ENCODE measurements around the gene FBXO36. TPM values are rescaled to one million over a fixed set of nuclear protein-coding genes. Genes with fewer than 3 reads are reported as not detected.

Gene FBXO36
- total and polyA plus RNA-seq, 2 donors (not counting 1 experiment from before 2014, with no cell fraction given): 3.5 to 5.0 TPM

GRCh38 chr2:230052299-230052698 is 130.0 kb downstream of the FBXO36 start:
- no peak for TF ChIP-seq EZH2 (IDR thresholded peaks at IDR 0.05; ENCODE audit: low read length, missing control alignments)
- TF ChIP-seq, protein P1, sequence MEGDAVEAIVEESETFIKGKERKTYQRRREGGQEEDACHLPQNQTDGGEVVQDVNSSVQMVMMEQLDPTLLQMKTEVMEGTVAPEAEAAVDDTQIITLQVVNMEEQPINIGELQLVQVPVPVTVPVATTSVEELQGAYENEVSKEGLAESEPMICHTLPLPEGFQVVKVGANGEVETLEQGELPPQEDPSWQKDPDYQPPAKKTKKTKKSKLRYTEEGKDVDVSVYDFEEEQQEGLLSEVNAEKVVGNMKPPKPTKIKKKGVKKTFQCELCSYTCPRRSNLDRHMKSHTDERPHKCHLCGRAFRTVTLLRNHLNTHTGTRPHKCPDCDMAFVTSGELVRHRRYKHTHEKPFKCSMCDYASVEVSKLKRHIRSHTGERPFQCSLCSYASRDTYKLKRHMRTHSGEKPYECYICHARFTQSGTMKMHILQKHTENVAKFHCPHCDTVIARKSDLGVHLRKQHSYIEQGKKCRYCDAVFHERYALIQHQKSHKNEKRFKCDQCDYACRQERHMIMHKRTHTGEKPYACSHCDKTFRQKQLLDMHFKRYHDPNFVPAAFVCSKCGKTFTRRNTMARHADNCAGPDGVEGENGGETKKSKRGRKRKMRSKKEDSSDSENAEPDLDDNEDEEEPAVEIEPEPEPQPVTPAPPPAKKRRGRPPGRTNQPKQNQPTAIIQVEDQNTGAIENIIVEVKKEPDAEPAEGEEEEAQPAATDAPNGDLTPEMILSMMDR (conservative IDR thresholded peaks at IDR 0.05 in 1 of 2, IDR thresholded peaks at IDR 0.05 in 1 of 2; ENCODE audit: low read depth in 1 of 2, low read length in 2 of 2): no peak
- no peak overlapping the region for H2AFZ ChIP-seq (ENCODE audit: low read length)
- H3K27ac ChIP-seq (ENCODE audit: insufficient read depth, low read length): no peak overlapping the region
- H4K20me1 ChIP-seq (ENCODE audit: control insufficient read depth, extremely low read depth, insufficient read depth, low read length): no peaks in the 10 kb centered on the region
- H3K36me3 ChIP-seq (ENCODE audit: control insufficient read depth, insufficient read depth, low read length): no peaks in the 10 kb centered on the region
- H3K9ac ChIP-seq (ENCODE audit: insufficient read depth, low read length): no peak overlapping the region
- no peaks in the 10 kb centered on the region for H3K79me2 ChIP-seq (ENCODE audit: control insufficient read depth, insufficient read depth, low read length)
- peak in 1 of 2 donors; percentile 39 for DNase-seq (ENCODE audit: low read depth in 2 of 2)
- no peaks in the 10 kb centered on the region for H3K9me3 ChIP-seq (ENCODE audit: control insufficient read depth, insufficient read depth, low read depth, low read length)
- no peaks in the 10 kb centered on the region for H3K27me3 ChIP-seq (ENCODE audit: control insufficient read depth, insufficient read depth, low read length)
- H3K4me2 ChIP-seq (ENCODE audit: extremely low read depth, insufficient read depth, low read length): no peak overlapping the region
- H3K4me1 ChIP-seq (ENCODE audit: control insufficient read depth, extremely low read depth, insufficient read depth, low read length): no peaks in the 10 kb centered on the region
- no peak overlapping the region for H3K4me3 ChIP-seq (replicated peaks in 1 of 4; ENCODE audit: control extremely low read depth in 1 of 4, insufficient read depth in 1 of 4, low read depth in 3 of 4, low read length in 4 of 4)

- no peak overlapping the region for H3K4me2 ChIP-seq (ENCODE audit: extremely low read depth, insufficient read depth, low read length)
These were observed 131.6 kb downstream of the FBXO36 start for GRCh38 chr2:230053753-230054478.

GRCh38 chr2:230060672-230061293 is 138.5 kb downstream of the FBXO36 start:
- TF ChIP-seq, protein P1 (conservative IDR thresholded peaks at IDR 0.05 in 1 of 2, IDR thresholded peaks at IDR 0.05 in 1 of 2; ENCODE audit: low read depth in 1 of 2, low read length in 2 of 2): no peak
- TF ChIP-seq EZH2 (IDR thresholded peaks at IDR 0.05; ENCODE audit: low read length, missing control alignments): no peak
- H2AFZ ChIP-seq (ENCODE audit: low read length): no peak overlapping the region
- peak in 1 of 2 donors; percentile 57 for DNase-seq (ENCODE audit: low read depth in 2 of 2)
- H3K36me3 ChIP-seq (ENCODE audit: control insufficient read depth, insufficient read depth, low read length): no peaks in the 10 kb centered on the region
- H3K9ac ChIP-seq (ENCODE audit: insufficient read depth, low read length): no peak overlapping the region
- no peak overlapping the region for H3K27ac ChIP-seq (ENCODE audit: insufficient read depth, low read length)
- H4K20me1 ChIP-seq (ENCODE audit: control insufficient read depth, extremely low read depth, insufficient read depth, low read length): no peaks in the 10 kb centered on the region
- H3K9me3 ChIP-seq (ENCODE audit: control insufficient read depth, insufficient read depth, low read depth, low read length): no peaks in the 10 kb centered on the region
- H3K4me1 ChIP-seq (ENCODE audit: control insufficient read depth, extremely low read depth, insufficient read depth, low read length): no peaks in the 10 kb centered on the region
- H3K4me3 ChIP-seq (replicated peaks in 1 of 4; ENCODE audit: control extremely low read depth in 1 of 4, insufficient read depth in 1 of 4, low read depth in 3 of 4, low read length in 4 of 4): no peak overlapping the region
- H3K27me3 ChIP-seq (ENCODE audit: control insufficient read depth, insufficient read depth, low read length): no peaks in the 10 kb centered on the region
- H3K4me2 ChIP-seq (ENCODE audit: extremely low read depth, insufficient read depth, low read length): no peak overlapping the region
- H3K79me2 ChIP-seq (ENCODE audit: control insufficient read depth, insufficient read depth, low read length): no peaks in the 10 kb centered on the region

More at GRCh38 chr2:230053753-230054478, 131.6 kb downstream of the FBXO36 start:
- no peaks in the 10 kb centered on the region for H4K20me1 ChIP-seq (ENCODE audit: control insufficient read depth, extremely low read depth, insufficient read depth, low read length)
- no peak overlapping the region for H3K4me3 ChIP-seq (replicated peaks in 1 of 4; ENCODE audit: control extremely low read depth in 1 of 4, insufficient read depth in 1 of 4, low read depth in 3 of 4, low read length in 4 of 4)
- no peak overlapping the region for H3K9ac ChIP-seq (ENCODE audit: insufficient read depth, low read length)
- H3K4me1 ChIP-seq (ENCODE audit: control insufficient read depth, extremely low read depth, insufficient read depth, low read length): no peaks in the 10 kb centered on the region
- no peak overlapping the region for H2AFZ ChIP-seq (ENCODE audit: low read length)
- H3K36me3 ChIP-seq (ENCODE audit: control insufficient read depth, insufficient read depth, low read length): no peaks in the 10 kb centered on the region
- H3K27me3 ChIP-seq (ENCODE audit: control insufficient read depth, insufficient read depth, low read length): no peaks in the 10 kb centered on the region
- H3K27ac ChIP-seq (ENCODE audit: insufficient read depth, low read length): no peak overlapping the region
- peak; percentile 19 to 88 for DNase-seq (ENCODE audit: low read depth in 2 of 2)
- no peaks in the 10 kb centered on the region for H3K79me2 ChIP-seq (ENCODE audit: control insufficient read depth, insufficient read depth, low read length)
- no peak for TF ChIP-seq EZH2 (IDR thresholded peaks at IDR 0.05; ENCODE audit: low read length, missing control alignments)
- TF ChIP-seq, protein P1 (conservative IDR thresholded peaks at IDR 0.05 in 1 of 2, IDR thresholded peaks at IDR 0.05 in 1 of 2; ENCODE audit: low read depth in 1 of 2, low read length in 2 of 2): no peak
- no peaks in the 10 kb centered on the region for H3K9me3 ChIP-seq (ENCODE audit: control insufficient read depth, insufficient read depth, low read depth, low read length)

All from fibroblast of lung (primary cell).